ENCODE results near the gene SCNN1G. TPM values are rescaled to one million over a fixed set of nuclear protein-coding genes. Genes with fewer than 3 reads are reported as not detected.

SCNN1G gene
- total RNA-seq, 2 experiments from 2014 or later, result not detected

DNA sequence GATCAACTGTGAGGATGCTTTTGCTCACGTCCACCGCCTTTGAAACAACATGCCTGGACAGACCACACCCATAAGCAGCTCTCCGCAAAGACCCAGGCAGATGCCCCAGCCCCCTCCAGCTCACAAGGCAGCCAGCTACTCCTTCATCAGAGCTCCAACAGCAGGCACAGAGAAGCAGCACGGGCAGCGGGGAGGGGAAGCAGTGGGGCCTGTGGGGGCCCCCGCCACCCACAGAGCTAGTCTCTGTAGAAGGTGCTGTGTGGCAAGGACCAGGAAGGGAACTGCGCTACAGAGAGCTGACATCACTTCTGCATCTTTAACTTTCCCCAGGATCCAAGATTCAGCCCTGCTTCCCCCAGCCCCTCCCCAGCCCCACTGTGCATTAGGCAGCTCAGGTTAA lies 10.0 kb upstream of the SCNN1G start:
- POLR2A ChIA-PET, result interaction anchor here (0.6 to 0.7 kb wide), 2 partner anchors 225 to 259 kb away, joined by 3 to 7 read pairs; no protein-coding TSS in a partner anchor
- Histone ChIP-seq H3K4me3 (ENCODE audit: low read depth, low read length, poor library complexity, severe bottlenecking) (no peak overlapping the region), H3K4me2 (ENCODE audit: low read length) (no peak overlapping the region), H3K27ac (ENCODE audit: low read depth, low read length, poor library complexity, severe bottlenecking) (no peak overlapping the region), H3K9me3 (ENCODE audit: low read length) (no peaks in the 10 kb centered on the region), H4K20me1 (ENCODE audit: insufficient read depth, low read length) (no peaks in the 10 kb centered on the region), H3K4me1 (ENCODE audit: insufficient read depth, low read length, poor library complexity, severe bottlenecking) (no peaks in the 10 kb centered on the region), H3K9me2 (ENCODE audit: insufficient read depth, low read length) (no peaks in the 10 kb centered on the region), H2AFZ (ENCODE audit: low read length) (no peak overlapping the region), H3K79me2 (ENCODE audit: insufficient read depth, low read depth, low read length) (no peaks in the 10 kb centered on the region), H3K36me3 (ENCODE audit: insufficient read depth, low read length) (no peaks in the 10 kb centered on the region)
- no TSS peak for BruUV-seq (replicated peaks)
- intact Hi-C loops (cut with micrococcal nuclease; ENCODE audit: unreplicated experiment), result no loop called here
- TF ChIP-seq EZH2phosphoT487 (IDR thresholded peaks at IDR 0.05; ENCODE audit: borderline replicate concordance, low read depth, low read length), result no peak
- TF ChIP-seq, protein P1, sequence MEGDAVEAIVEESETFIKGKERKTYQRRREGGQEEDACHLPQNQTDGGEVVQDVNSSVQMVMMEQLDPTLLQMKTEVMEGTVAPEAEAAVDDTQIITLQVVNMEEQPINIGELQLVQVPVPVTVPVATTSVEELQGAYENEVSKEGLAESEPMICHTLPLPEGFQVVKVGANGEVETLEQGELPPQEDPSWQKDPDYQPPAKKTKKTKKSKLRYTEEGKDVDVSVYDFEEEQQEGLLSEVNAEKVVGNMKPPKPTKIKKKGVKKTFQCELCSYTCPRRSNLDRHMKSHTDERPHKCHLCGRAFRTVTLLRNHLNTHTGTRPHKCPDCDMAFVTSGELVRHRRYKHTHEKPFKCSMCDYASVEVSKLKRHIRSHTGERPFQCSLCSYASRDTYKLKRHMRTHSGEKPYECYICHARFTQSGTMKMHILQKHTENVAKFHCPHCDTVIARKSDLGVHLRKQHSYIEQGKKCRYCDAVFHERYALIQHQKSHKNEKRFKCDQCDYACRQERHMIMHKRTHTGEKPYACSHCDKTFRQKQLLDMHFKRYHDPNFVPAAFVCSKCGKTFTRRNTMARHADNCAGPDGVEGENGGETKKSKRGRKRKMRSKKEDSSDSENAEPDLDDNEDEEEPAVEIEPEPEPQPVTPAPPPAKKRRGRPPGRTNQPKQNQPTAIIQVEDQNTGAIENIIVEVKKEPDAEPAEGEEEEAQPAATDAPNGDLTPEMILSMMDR (conservative IDR thresholded peaks at IDR 0.05; ENCODE audit: low read length), result no peak
- no peak for DNase-seq (ENCODE audit: low spot score)
- CTCF ChIA-PET (ENCODE audit: unreplicated experiment), result no interaction called here

DNA sequence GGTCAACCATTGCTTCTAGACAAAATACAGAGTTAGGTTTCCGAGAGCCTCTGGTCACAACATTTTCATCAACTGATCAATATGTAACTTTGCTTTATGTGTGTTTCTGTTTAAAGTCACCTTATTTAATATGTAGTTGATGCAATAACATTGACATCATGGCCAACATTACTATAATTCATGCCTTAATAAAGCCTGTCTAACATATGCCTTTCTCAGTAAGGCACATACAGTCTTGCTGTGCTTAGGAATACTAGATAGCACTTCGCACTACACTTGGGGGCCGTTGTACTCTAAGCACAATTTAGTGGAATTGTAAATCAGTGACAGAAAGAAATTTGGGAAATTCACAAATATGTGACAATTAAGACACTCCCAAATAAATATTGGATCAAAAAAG lies 9.6 kb upstream of the SCNN1G start:
- Histone ChIP-seq H4K20me1 (ENCODE audit: insufficient read depth, low read length) (no peaks in the 10 kb centered on the region), H3K4me2 (ENCODE audit: low read length) (no peak overlapping the region), H3K9me2 (ENCODE audit: insufficient read depth, low read length) (no peaks in the 10 kb centered on the region), H3K4me1 (ENCODE audit: insufficient read depth, low read length, poor library complexity, severe bottlenecking) (no peaks in the 10 kb centered on the region), H2AFZ (ENCODE audit: low read length) (no peak overlapping the region), H3K79me2 (ENCODE audit: insufficient read depth, low read depth, low read length) (no peaks in the 10 kb centered on the region), H3K36me3 (ENCODE audit: insufficient read depth, low read length) (no peaks in the 10 kb centered on the region), H3K9me3 (ENCODE audit: low read length) (no peaks in the 10 kb centered on the region), H3K4me3 (ENCODE audit: low read depth, low read length, poor library complexity, severe bottlenecking) (no peak overlapping the region), H3K27ac (ENCODE audit: low read depth, low read length, poor library complexity, severe bottlenecking) (no peak overlapping the region)
- no peak for DNase-seq (ENCODE audit: low spot score)
- POLR2A ChIA-PET, result interaction anchor here (0.6 kb wide), 1 partner anchor 259 kb away, joined by 3 read pairs; no protein-coding TSS in a partner anchor
- no TSS peak for BruUV-seq (replicated peaks)
- TF ChIP-seq EZH2phosphoT487 (IDR thresholded peaks at IDR 0.05; ENCODE audit: borderline replicate concordance, low read depth, low read length), result no peak
- TF ChIP-seq, protein P1 (conservative IDR thresholded peaks at IDR 0.05; ENCODE audit: low read length), result no peak
- intact Hi-C loops (cut with micrococcal nuclease; ENCODE audit: unreplicated experiment), result no loop called here
- CTCF ChIA-PET (ENCODE audit: unreplicated experiment), result no interaction called here

DNA sequence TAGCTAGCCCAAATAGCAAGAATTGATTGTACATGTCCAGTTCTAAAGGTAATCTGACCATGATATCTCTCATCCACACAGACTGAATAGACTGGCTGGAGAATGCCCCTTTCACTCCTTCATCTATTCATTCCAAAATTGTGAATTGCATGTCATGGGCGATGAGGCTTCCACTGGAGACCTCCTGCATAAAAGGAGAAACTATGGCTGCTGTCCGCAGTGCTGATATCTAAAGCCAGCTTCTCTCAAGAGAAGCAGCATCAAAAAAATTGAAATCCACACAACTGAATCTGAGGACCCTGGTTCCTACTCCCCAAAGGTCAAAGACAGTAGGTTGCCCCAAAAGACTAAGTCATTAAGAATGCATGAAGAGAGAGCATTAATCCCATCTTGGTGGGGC lies 7.9 kb upstream of the SCNN1G start:
- no peak for DNase-seq (ENCODE audit: low spot score)
- H3K9me2 ChIP-seq (ENCODE audit: insufficient read depth, low read length), result no peaks in the 10 kb centered on the region
- no peaks in the 10 kb centered on the region for H3K79me2 ChIP-seq (ENCODE audit: insufficient read depth, low read depth, low read length)
- H2AFZ ChIP-seq (ENCODE audit: low read length), result no peak overlapping the region
- no peak overlapping the region for H3K4me2 ChIP-seq (ENCODE audit: low read length)
- H3K27ac ChIP-seq (ENCODE audit: low read depth, low read length, poor library complexity, severe bottlenecking), result no peak overlapping the region
- no peak overlapping the region for H3K4me3 ChIP-seq (ENCODE audit: low read depth, low read length, poor library complexity, severe bottlenecking)
- intact Hi-C loops (cut with micrococcal nuclease; ENCODE audit: unreplicated experiment), result no loop called here
- no peaks in the 10 kb centered on the region for H3K4me1 ChIP-seq (ENCODE audit: insufficient read depth, low read length, poor library complexity, severe bottlenecking)
- no peaks in the 10 kb centered on the region for H3K36me3 ChIP-seq (ENCODE audit: insufficient read depth, low read length)
- no peaks in the 10 kb centered on the region for H3K9me3 ChIP-seq (ENCODE audit: low read length)
- CTCF ChIA-PET (ENCODE audit: unreplicated experiment), result no interaction called here
- TF ChIP-seq, protein P1 (conservative IDR thresholded peaks at IDR 0.05; ENCODE audit: low read length), result no peak
- TF ChIP-seq EZH2phosphoT487 (IDR thresholded peaks at IDR 0.05; ENCODE audit: borderline replicate concordance, low read depth, low read length), result no peak
- H4K20me1 ChIP-seq (ENCODE audit: insufficient read depth, low read length), result no peaks in the 10 kb centered on the region
- BruUV-seq (replicated peaks), result no TSS peak
- POLR2A ChIA-PET, result no interaction called here

All from OCI-LY7 (cell line).